Measurements from ENCODE around the gene ARMS2. TPM values are rescaled to one million over a fixed set of nuclear protein-coding genes. Genes with fewer than 3 reads are reported as not detected.

ARMS2 gene
- total RNA-seq, 1 donor, result not detected

DNA sequence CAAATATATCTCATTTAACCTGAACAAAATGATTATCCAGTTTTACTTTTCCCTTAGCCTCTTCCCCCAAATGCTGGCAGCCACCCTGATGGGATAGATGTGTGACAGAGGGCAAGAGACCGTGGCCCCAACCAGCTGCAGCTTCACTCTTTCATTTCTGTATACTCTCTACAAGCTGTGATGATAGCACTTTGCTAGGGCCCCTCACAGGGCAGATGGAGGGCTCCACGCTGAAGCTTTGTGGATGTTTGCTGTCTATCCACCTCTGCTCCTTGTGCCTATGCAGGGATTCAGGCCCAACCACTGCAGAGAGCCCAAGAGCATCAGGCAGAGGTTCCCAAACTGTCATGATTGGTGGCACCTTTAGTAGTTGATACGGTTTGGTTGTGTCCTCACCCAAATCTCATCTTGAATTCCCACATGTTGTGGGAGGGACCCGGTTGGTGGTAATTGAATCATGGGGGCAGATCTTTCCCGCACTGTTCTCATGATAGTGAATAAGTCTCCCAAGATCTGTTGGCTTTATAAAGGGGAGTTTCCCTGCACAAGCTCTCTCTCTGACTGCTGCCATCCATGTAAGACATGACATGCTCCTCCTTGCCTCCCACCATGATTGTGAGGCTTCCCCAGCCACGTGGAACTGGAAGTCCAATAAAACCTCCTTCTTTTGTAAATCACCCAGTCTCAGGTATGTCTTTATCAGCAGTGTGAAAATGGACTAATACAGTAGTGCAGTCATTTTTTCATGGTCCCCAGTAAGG is 27.0 kb downstream of the ARMS2 start:
- TF ChIP-seq, protein P1, sequence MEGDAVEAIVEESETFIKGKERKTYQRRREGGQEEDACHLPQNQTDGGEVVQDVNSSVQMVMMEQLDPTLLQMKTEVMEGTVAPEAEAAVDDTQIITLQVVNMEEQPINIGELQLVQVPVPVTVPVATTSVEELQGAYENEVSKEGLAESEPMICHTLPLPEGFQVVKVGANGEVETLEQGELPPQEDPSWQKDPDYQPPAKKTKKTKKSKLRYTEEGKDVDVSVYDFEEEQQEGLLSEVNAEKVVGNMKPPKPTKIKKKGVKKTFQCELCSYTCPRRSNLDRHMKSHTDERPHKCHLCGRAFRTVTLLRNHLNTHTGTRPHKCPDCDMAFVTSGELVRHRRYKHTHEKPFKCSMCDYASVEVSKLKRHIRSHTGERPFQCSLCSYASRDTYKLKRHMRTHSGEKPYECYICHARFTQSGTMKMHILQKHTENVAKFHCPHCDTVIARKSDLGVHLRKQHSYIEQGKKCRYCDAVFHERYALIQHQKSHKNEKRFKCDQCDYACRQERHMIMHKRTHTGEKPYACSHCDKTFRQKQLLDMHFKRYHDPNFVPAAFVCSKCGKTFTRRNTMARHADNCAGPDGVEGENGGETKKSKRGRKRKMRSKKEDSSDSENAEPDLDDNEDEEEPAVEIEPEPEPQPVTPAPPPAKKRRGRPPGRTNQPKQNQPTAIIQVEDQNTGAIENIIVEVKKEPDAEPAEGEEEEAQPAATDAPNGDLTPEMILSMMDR (IDR thresholded peaks at IDR 0.05; ENCODE audit: insufficient read depth, low read length), result no peak
- no peak for DNase-seq (ENCODE audit: low read depth)
- H3K4me3 ChIP-seq (ENCODE audit: low read depth, low read length), result no peak overlapping the region

DNA sequence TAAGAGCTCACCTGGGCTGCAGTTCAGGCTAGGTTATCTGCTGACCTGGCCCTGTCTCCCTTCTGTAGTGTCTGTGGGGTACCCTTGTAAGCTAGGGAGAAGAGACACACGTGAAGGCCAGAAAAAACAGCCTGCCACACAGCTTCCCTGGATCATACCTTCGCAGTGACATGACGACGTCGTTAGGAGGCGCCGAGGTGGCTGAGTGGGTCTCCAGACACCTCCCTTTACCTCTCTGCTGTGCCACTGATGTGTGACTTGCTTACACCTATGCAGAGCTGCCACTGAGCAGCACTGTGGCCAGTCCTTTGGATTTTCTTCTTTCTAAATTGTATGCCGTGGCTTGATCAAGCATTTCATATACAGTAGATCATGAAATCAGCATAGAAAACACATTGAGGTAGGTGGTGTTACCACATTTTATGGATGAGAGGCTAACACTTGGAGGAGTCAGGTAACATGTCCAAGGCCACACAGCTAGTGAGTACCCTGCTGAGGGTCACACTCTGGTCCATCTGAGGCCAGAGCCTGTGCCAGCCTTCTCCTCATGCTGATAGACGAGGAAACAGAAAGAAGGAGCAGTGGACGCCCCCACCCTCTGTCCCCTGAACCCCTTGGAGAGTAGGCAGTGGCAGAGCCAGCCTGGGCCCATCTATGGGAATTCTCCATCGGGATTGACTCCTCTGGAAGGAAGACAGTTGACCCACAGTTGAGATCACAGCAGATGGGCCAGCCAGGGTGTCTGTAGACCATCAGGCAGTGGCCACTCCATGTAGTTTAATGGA is 30.0 kb downstream of the ARMS2 start:
- DNase-seq (ENCODE audit: low read depth), result no peak
- TF ChIP-seq, protein P1 (IDR thresholded peaks at IDR 0.05; ENCODE audit: insufficient read depth, low read length), result no peak
- no peak overlapping the region for H3K4me3 ChIP-seq (ENCODE audit: low read depth, low read length)

DNA sequence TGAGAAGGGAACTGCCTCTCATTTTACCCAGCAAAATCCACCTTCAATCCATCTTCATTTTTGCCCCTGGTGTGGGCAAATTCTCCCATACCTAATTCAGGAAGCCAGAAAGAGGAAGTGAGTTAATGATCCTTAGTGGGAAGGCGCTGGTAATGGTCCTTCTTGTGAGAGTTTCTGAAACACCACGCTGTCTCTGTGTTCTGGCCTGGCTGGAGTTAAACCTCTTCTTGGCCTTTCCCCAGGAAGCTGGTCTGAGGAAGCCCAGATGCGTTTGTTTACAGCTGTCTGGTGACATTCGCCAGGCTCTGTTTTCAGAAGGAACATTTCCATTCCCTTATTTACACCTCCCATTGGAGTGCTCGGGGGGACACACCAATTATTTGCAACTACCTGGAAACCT is 31.2 kb downstream of the ARMS2 start:
- TF ChIP-seq, protein P1 (IDR thresholded peaks at IDR 0.05; ENCODE audit: insufficient read depth, low read length), result no peak
- DNase-seq (ENCODE audit: low read depth), result peak; percentile 45

DNA sequence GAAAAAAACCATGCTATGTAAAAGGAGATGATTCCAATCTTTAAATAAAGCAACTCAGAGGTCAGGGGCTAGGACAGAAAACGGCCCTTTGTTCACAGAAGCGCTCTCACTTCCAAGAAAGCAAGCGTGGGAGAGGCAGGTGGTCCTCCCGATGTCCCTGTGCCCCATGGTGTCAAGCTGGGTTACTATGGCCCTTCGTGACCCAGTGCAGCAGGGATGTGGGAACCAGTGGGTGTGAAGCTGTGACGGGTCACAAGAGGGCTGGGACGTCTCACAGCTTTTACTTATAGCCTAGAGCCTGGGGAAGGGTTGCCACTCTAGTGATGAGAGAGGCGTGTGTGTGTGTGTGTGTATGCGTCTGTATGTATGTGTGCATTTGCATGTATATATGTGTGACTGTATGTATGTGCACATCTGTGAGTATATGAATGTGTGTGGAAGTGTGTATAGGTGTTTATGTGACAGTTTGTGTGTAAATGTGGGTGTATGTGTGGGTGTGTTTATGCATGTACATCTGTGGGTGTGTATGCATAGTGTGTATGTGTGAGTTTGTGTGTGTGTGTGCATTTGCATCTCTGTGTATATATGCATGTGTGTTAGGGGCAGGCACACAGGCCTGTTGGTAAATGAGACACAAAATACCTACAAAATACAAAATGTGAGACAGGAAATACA is 32.1 kb downstream of the ARMS2 start:
- DNase-seq (ENCODE audit: low read depth), result no peak
- no peak overlapping the region for H3K4me3 ChIP-seq (ENCODE audit: low read depth, low read length)
- TF ChIP-seq, protein P1 (IDR thresholded peaks at IDR 0.05; ENCODE audit: insufficient read depth, low read length), result no peak

More for the DNA sequence above, 31.2 kb downstream of the ARMS2 start:
- H3K4me3 ChIP-seq (ENCODE audit: low read depth, low read length), result no peak overlapping the region

DNA sequence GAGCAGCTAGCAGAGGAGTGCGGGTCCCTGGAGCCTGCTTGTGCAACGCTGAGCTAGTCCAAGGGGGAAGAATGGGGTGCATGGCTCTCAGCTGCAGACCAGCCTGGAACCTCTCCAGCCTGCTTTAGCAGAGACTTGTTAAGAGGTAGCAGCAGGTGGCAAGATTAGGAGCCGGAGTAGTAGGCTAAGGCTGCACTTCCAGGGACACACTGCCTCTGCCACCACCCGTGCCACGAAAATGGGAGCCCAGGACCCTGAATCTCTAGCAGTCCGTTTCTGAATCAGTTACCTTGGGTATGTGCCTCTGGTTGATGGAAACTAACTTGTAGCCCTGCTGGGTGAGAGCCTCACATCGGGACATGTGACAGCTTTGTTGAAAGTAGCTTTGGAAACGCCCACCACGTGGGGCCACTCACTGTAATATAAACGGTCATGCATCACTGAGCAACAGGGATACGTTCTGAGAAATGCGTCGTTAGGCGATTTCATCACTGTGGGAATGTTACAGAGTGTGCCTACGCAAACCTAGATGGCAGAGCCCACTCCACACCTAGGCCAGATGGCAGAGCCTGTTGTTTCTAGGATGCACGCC is 32.8 kb downstream of the ARMS2 start:
- TF ChIP-seq, protein P1 (IDR thresholded peaks at IDR 0.05; ENCODE audit: insufficient read depth, low read length), result no peak
- H3K4me3 ChIP-seq (ENCODE audit: low read depth, low read length), result no peak overlapping the region
- DNase-seq (ENCODE audit: low read depth), result no peak

DNA sequence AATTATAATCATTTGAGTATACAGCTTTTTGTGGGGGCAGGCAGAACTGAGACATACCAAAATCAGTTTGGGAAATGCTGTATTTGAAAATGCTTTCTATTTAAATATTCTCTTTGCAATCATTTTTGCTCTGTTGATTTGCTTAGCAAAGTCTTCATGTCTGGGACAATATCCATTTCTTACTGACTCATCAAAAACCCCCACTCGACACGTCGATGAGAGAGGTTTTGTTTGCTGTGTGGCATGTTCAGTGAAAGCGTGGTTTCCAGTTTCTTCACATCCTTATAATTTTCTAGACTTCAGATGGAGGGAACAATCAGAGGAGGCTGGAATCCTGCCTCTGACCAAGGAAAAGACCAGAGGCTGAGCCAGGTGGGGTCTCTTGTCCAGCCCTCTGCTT is 35.8 kb downstream of the ARMS2 start:
- peak; percentile 37 for DNase-seq (ENCODE audit: low read depth)
- TF ChIP-seq, protein P1 (IDR thresholded peaks at IDR 0.05; ENCODE audit: insufficient read depth, low read length), result no peak
- H3K4me3 ChIP-seq (ENCODE audit: low read depth, low read length), result no peak overlapping the region
